HG03135 (cell line): ENCODE data around the gene TICRR.

ENCODE experiments used
- ATAC-seq: cut with Tn5 transposase; IDR thresholded peaks from one replicate; pipeline ENCODE4 v1.9.1; 2021; ENCODE audit warnings: mild to moderate bottlenecking, moderate library complexity; ENCODE audit not compliant: unreplicated experiment

The TICRR gene

GRCh38 chr15:89671687-89672086, 96.4 kb downstream of the TICRR start:
- no peak for ATAC-seq

GRCh38 chr15:89672221-89673164, 97.2 kb downstream of the TICRR start:
- no peak for ATAC-seq

GRCh38 chr15:89673165-89673512, 97.9 kb downstream of the TICRR start:
- ATAC-seq, result no peak

GRCh38 chr15:89674526-89674925, 99.3 kb downstream of the TICRR start:
- ATAC-seq, result no peak

- ATAC-seq, result no peak
Measured at GRCh38 chr15:89675606-89676005, 100.3 kb downstream of the TICRR start.

GRCh38 chr15:89677381-89677780, 102.1 kb downstream of the TICRR start:
- no peak for ATAC-seq
